Ecto neural progenitor cell (in vitro differentiated cells): Measurements from ENCODE around the gene GCAT.
"Not testable (repeated sequence)": the region's sequence is repeated elsewhere in the genome, so short reads cannot be mapped to it uniquely, and the experiment has no call there.

Experiments
- DNase-seq: peaks from one replicate; pipeline ENCODE4 v3.0.0-alpha.2; 2018; ENCODE audit warnings: low spot score

Gene GCAT

GRCh38 chr22:37782340-37783168 is 25.2 kb upstream of the GCAT start:
- no peak for DNase-seq

DNA sequence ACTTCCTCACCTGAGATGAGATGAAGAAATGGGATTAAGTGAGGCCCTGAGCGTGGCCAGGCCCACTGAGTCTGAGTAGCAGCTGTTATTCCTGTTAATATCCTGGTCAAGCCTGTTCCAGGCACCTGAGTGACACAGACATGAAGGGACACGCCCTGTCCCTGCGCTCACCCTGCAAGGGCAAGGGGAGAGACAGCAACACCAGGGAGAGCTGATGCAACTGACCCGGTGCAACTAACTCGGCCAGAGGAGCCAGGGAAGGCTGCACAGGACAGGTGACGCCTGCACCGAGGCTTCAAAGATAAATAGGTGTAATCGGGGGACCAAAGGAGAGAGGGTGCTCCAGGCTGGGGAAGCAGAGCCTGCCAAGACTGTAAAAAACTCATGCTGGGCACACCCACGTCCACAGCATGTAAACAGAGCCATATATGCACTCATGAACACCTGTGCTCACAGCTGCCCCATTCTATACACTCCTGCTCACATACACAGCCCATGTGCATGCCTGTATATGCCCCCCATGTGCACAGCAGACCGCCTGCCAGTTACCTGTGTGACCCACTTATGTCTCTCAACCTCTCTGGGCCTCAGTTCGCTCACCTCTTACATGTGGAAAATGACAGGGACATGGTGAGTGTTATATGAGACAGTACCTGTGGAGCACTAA is 22.8 kb upstream of the GCAT start:
- no peak for DNase-seq

- DNase-seq: no peak
Measured at GRCh38 chr22:37790234-37790633, 17.5 kb upstream of the GCAT start.

DNA sequence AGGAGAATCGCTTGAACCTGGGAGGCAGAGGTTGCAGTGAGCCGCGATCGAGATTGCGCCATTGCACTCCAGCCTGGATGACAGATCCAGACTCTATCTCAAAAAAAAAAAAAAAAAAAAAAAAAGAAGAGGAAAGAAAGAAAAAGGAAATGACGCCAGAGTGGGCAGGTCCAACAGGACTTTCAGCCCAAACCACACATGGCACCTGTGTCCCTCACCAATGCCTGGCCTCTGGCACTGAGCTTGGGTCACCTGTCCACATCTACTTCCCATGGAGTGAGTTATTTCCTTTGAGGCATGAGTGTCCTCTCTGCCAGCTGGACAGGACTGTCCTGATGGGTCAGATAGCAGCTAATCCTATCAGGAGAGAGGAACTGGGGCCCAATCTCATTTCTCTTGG is 15.2 kb upstream of the GCAT start:
- DNase-seq: no peak

- no peak for DNase-seq
Measured at GRCh38 chr22:37794376-37794775, 13.4 kb upstream of the GCAT start.

GRCh38 chr22:37796079-37796478 is 11.7 kb upstream of the GCAT start:
- DNase-seq: no peak

DNA sequence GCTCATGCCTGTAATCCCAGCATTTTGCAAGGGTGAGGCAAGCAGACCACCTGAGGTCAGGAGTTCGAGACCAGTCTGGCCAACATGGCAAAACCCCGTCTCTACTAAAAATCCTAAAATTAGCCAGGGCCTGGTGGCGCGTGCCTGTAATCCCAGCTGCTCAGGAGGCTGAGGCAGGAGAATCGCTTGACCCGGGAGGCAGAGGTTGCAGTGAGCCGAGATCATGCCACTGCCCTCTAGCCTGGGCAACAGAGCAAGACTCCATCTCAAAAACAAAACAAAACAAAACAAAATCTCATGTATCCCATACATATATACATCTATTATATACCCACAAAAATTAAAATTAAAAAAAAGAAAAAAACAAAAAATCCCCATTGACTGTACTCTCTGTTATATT is 10.5 kb upstream of the GCAT start:
- DNase-seq: not testable (repeated sequence)

DNA sequence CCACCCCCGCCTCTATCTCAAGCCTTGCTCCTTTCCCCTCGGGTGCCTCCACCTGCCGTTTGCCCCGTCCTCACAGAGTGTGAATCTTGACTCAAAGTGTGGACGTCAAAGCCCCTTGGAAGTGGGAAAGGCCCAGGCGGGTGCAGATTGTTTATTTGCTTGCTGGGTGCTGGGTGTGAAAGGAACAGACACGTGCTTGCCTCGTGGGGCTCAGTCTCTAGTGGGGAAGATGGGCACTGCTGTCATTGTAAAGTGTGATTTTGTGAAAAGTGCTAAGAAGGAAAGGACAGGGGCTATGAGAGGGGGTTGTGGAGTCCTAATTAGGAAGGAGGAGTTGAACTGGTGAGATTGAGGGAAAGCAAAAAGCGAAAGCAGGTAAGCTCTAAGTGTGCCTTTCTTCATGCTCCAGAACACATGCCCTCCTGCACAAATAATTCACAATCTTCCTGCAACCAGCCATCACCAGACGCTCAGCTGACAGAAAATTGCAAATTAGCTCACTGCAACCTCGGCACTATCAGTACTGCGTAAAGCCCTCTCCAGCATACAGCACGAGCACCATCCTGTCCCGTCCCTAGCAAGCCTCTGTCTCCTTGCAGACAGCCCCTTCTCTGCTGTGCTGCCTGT is 9.7 kb upstream of the GCAT start:
- DNase-seq: no peak

- DNase-seq: not testable (repeated sequence)
Measured at GRCh38 chr22:37799979-37800378, 7.8 kb upstream of the GCAT start.

DNA sequence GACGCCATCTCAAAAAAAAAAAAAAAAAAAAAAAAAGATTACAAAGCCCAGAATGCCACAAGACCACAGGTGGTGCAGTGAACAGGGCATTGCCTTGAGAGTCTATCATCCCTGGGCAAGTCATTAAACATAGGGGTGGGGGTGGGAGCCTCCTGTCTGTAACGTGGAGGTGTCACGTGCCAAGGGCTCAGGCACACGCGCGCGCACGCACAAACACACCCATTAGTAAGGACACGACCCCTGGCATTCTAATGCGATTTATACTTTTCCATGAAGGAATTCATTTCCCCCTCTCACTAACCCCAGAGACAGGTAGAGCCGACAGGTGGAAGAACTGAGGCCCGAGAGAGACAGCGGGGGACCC is 5.8 kb upstream of the GCAT start:
- DNase-seq: no peak

- DNase-seq: peak; percentile 86
Measured at GRCh38 chr22:37802310-37803194, 5.2 kb upstream of the GCAT start.

DNA sequence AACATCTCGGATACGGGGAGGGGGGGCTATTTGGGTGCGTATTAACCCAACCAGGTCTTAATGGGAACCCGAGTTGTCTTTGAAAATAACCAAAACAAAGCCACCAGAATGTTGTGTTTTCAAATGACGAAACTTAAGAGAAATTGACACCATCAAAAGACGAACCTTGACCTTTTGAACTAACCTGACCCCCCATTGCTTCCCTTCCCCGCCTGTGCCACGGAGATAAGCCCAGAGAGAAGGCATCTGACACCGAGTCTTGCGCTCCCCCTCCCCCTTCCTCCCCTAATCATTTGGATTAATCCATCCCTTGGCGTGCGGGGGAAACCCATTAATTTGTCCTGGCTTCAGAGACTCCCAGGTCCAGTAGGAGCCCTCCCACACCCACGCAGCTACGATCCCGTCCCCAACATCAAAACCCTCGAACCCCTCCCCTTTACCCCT is 4.5 kb upstream of the GCAT start:
- peak; percentile 53 for DNase-seq

DNA sequence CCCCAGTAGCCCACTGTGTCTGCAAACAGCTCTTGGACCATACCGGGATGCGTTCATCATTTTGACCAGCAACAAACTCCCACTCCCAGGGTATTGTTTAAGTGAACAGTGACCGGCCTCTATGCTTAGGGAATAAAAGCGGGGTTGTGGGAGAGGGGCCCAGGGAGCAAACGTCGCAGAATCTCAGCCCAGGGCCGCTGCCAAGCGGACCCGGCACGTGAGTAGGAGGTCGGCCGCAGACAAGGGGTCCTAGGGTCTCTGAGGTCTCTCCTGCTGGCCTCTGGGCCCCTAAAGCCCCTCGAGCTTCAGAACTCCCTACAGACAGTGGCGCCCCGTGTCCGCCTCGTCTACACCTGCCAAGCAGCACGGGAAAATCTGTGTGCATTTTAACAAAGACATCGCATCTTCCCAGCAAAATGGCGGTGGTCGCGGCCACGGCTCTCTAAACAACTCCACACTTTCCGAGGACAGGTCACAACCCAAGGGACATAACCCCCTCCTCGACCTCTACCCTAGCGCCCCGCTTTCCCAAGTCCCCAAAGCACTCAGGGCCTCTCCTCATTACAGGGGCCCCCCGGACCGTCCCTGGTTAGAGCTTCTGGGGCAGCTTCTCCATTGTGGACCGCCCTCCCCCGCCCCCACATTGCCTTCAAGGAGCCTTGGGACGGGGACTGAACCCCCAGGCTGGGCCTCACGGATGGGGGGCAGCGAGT is 3.9 kb upstream of the GCAT start:
- peak; percentile 65 for DNase-seq

GRCh38 chr22:37804352-37804880 is 3.3 kb upstream of the GCAT start:
- peak; percentile 58 for DNase-seq

DNA sequence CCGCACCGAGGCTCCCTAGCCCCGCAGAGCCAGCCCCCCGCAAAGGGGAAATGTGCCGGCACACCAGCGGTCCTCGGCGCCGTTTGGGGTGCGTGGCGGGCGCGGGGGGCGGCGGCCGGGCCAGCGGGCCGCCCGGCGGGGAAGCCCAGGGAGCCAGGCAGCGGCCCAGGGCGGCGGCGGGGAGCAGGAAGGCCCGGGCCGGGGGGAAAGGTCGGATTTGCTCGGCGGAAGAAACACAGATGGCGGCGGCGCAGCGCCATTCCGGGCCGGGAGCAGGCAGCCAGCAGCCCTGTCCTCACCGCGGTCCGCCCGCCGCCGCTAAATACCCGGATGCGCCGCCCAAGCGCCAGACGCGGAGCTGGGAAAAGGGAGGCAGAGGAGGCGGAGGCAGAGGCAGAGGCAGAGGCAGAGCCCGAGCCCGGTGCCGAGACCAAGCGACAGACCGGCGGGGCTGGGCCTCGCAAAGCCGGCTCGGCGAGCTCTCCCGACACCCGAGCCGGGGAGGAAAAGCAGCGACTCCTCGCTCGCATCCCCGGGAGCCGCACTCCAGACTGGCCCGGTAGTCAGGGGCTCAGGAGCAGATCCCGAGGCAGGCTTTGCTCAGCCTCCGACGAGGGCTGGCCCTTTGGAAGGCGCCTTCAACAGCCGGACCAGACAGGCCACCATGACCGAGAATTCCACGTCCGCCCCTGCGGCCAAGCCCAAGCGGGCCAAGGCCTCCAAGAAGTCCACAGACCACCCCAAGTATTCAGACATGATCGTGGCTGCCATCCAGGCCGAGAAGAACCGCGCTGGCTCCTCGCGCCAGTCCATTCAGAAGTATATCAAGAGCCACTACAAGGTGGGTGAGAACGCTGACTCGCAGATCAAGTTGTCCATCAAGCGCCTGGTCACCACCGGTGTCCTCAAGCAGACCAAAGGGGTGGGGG is 2.6 kb upstream of the GCAT start:
- peak; percentile 93 for DNase-seq

- DNase-seq: no peak
Measured at GRCh38 chr22:37805810-37806277, 1.9 kb upstream of the GCAT start.

DNA sequence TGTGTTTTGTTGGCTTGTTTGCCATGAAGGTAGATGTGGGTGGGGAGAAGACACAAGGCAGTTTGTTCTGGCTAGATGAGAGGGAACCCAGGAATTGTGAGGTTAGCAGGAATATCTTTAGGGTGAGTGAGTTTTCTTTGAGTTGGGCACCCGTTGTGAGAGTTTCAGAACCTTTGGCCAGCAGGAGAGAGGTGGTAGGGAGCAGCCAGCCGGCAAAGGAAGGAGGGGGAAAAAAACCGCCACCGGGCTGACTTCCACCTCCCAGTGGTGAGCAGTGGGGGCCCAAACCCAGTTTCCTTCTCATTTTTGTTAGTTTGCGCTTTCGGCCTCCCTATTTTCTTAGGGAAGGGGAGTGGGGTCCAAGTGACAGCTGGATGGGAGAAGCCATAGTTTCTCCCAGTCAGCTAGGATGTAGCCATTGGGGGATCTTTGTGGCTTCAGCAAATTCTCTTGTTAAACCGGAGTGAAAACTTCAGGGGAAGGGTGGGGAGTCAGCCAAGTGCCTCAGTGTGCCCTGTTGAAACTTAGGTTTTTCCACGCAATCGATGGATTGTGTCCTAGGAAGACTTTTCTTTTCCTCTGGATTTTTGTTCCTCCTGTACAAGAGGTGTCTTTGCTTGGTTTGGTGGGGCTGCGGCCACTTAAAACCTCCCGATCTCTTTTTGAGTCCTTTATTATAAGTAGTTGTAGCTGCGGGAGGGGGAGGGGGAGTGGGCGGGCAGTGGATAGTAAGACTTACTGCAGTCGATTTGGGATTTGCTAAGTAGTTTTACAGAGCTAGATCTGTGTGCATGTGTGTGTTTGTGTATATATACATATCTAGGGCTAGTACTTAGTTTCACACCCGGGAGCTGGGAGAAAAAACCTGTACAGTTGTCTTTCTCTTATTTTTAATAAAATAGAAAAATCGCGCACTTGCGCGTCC is 1.1 kb upstream of the GCAT start:
- no peak for DNase-seq

DNA sequence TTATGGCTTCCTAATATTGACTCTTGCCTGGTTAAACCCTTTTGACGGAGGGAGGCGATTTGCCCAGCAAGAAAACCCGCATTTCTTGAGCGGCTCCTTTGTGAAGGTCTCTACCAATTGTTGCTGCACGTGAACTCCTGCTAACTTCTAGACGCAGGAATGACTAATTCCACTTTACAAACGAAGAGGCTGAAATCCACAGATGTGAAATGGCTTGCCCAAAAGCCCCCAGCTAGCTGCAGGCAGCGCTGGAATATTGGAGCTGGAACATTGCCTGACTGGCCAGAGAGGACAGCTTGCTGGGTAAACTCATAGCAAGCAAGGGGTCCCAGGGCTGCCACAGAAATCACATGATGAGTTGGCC is 542 bp downstream of the GCAT start:
- no peak for DNase-seq
